Mesenchymal stem cell (in vitro differentiated cells and primary cell): ENCODE data around the gene SHPK.
A peak's percentile ranks its signal among the peaks of the same experiment; 100 is the strongest.

Experiments
- DNase-seq: peaks from one replicate; pipeline ENCODE4 v3.0.0-alpha.2; 2013
- H2AFZ ChIP-seq: one replicate; pipeline ENCODE4 v1.6.1; 2013; ENCODE audit warnings: low read depth, mild to moderate bottlenecking, control low read depth, inconsistent platforms, low read length, moderate library complexity
- H2AK5ac ChIP-seq: 2 replicates; pipeline ENCODE4 v1.6.1; 2013; ENCODE audit warnings: low read length, moderate library complexity, mild to moderate bottlenecking, inconsistent platforms; ENCODE audit not compliant: severe bottlenecking
- H2BK120ac ChIP-seq: one replicate; pipeline ENCODE4 v1.6.1; 2013; ENCODE audit warnings: low read depth, mild to moderate bottlenecking, inconsistent platforms, low read length, moderate library complexity
- H2BK12ac ChIP-seq, 2 experiments: one replicate each; pipeline ENCODE4 v1.6.1; 2013; ENCODE audit warnings: inconsistent platforms in 2 of 2, low read length in 2 of 2, mild to moderate bottlenecking in 2 of 2, moderate library complexity in 2 of 2, control low read depth in 1 of 2
- H2BK15ac ChIP-seq: one replicate; pipeline ENCODE4 v1.6.1; 2013; ENCODE audit warnings: mild to moderate bottlenecking, low read depth, inconsistent platforms; ENCODE audit not compliant: poor library complexity, severe bottlenecking
- H2BK5ac ChIP-seq: 2 replicates; pipeline ENCODE4 v1.6.1; 2013; ENCODE audit warnings: low read depth, mild to moderate bottlenecking, low read length, control low read depth, inconsistent platforms; ENCODE audit not compliant: poor library complexity, severe bottlenecking
- H3K14ac ChIP-seq, 2 experiments: one replicate each; pipeline ENCODE4 v1.6.1; 2013; ENCODE audit warnings: inconsistent platforms in 2 of 2, low read length in 2 of 2, control low read depth in 1 of 2, mild to moderate bottlenecking in 1 of 2, moderate library complexity in 1 of 2
- H3K18ac ChIP-seq, 2 experiments: one replicate each; pipeline ENCODE4 v1.6.1; 2013; ENCODE audit warnings: inconsistent platforms in 2 of 2, low read length in 2 of 2, control low read depth in 1 of 2, low read depth in 1 of 2, mild to moderate bottlenecking in 1 of 2
- H3K23ac ChIP-seq, 2 experiments: one replicate each; pipeline ENCODE4 v1.6.1; 2013; ENCODE audit warnings: inconsistent platforms in 2 of 2, low read length in 2 of 2, mild to moderate bottlenecking in 2 of 2, moderate library complexity in 2 of 2, control low read depth in 1 of 2
- H3K27ac ChIP-seq: 2 replicates; pipeline ENCODE4 v1.5.1; 2013; ENCODE audit warnings: mild to moderate bottlenecking, moderate library complexity, low read length, control low read depth, inconsistent platforms; ENCODE audit not compliant: poor library complexity, severe bottlenecking
- H3K27me3 ChIP-seq, 2 experiments: 2 replicates each; pipeline versions ENCODE4 v1.6.1 to v1.7.0; 2013; ENCODE audit warnings: low read length in 2 of 2, mild to moderate bottlenecking in 2 of 2, moderate library complexity in 2 of 2, control low read depth in 1 of 2, inconsistent platforms in 1 of 2; ENCODE audit not compliant: control insufficient read depth in 1 of 2, insufficient read depth in 1 of 2
- H3K36me3 ChIP-seq, 2 experiments: 2 replicates each; pipeline versions ENCODE4 v1.6.1 to v1.7.0; 2013; ENCODE audit warnings: low read length in 2 of 2, control low read depth in 1 of 2, inconsistent platforms in 1 of 2, low read depth in 1 of 2, mild to moderate bottlenecking in 1 of 2; ENCODE audit not compliant: insufficient read depth in 2 of 2, control insufficient read depth in 1 of 2
- H3K4ac ChIP-seq, 2 experiments: one replicate each; pipeline ENCODE4 v1.6.1; 2013; ENCODE audit warnings: inconsistent platforms in 2 of 2, low read length in 2 of 2, mild to moderate bottlenecking in 2 of 2, moderate library complexity in 2 of 2, control low read depth in 1 of 2, low read depth in 1 of 2
- H3K4me1 ChIP-seq: 2 replicates; pipeline ENCODE4 v1.6.1; 2013; ENCODE audit warnings: low read depth, low read length, control low read depth; ENCODE audit not compliant: control insufficient read depth, insufficient read depth
- H3K4me2 ChIP-seq: 2 replicates; pipeline ENCODE4 v1.6.1; 2013; ENCODE audit warnings: low read length, mild to moderate bottlenecking, inconsistent platforms; ENCODE audit not compliant: poor library complexity, severe bottlenecking
- H3K4me3 ChIP-seq, 2 experiments: 2 replicates each; pipeline versions ENCODE4 v1.5.1 to v1.7.0; 2013; ENCODE audit warnings: low read length in 2 of 2, mild to moderate bottlenecking in 2 of 2, control low read depth in 1 of 2, low read depth in 1 of 2; ENCODE audit not compliant: insufficient read depth in 1 of 2
- H3K79me1 ChIP-seq: replicated peaks from 2 replicates; pipeline ENCODE4 v1.6.1; 2013; ENCODE audit warnings: mild to moderate bottlenecking, control low read depth, low read length, inconsistent platforms; ENCODE audit not compliant: poor library complexity, severe bottlenecking
- H3K9ac ChIP-seq: 2 replicates; pipeline ENCODE4 v1.7.0; 2013; ENCODE audit warnings: mild to moderate bottlenecking, low read length, moderate library complexity
- H3K9me3 ChIP-seq: 2 replicates; pipeline ENCODE4 v1.7.0; 2013; ENCODE audit warnings: mild to moderate bottlenecking, low read length; ENCODE audit not compliant: control insufficient read depth
- H4K8ac ChIP-seq: one replicate; pipeline ENCODE4 v1.6.1; 2013; ENCODE audit warnings: inconsistent platforms, mild to moderate bottlenecking, low read length, moderate library complexity
- H4K91ac ChIP-seq: one replicate; pipeline ENCODE4 v1.6.1; 2013; ENCODE audit warnings: mild to moderate bottlenecking, low read length, inconsistent platforms
- WGBS: methylation state at CpG from one replicate; pipeline ENCODE4 v1.1.7; 2013; ENCODE audit warnings: mixed read lengths; 5-methylcytosine and 5-hydroxymethylcytosine counted together

Gene SHPK

GRCh38 chr17:3656755-3657587 is 20.9 kb upstream of the SHPK start:
- Histone ChIP-seq H3K23ac (no peak overlapping the region), H3K79me1 (peaks cover 2% of the 10 kb centered on the region), H4K91ac (peak overlapping the region; percentile 15), H2BK12ac (no peak overlapping the region), H2BK120ac (no peak overlapping the region), H2AFZ (no peak overlapping the region), H2BK5ac (no peak overlapping the region), H2BK15ac (no peak overlapping the region), H3K36me3 (peaks cover 31 to 49% of the 10 kb centered on the region in 2 experiments), H3K4ac (no peak overlapping the region), H3K27me3 (no peaks in the 10 kb centered on the region), H3K27ac (no peak overlapping the region), H3K4me3 (no peak overlapping the region), H2AK5ac (no peak overlapping the region), H3K4me1 (peaks cover 38% of the 10 kb centered on the region), H3K4me2 (no peak overlapping the region), H4K8ac (no peak overlapping the region), H3K14ac (no peak overlapping the region), H3K9me3 (no peaks in the 10 kb centered on the region), H3K9ac (no peak overlapping the region), H3K18ac (no peak overlapping the region)
- WGBS = 95% methylated on average over 16 of the region's 16 CpGs
- no peak for DNase-seq

- H3K4me2 ChIP-seq = no peak overlapping the region
- H2BK120ac ChIP-seq = no peak overlapping the region
- H3K79me1 ChIP-seq = peaks cover 1% of the 10 kb centered on the region
- no peak overlapping the region for H3K18ac ChIP-seq
- no peak overlapping the region for H2BK5ac ChIP-seq
- no peak overlapping the region for H3K23ac ChIP-seq
- H4K91ac ChIP-seq = peak overlapping the region; percentile 15
- peaks cover 26 to 47% of the 10 kb centered on the region in 2 experiments for H3K36me3 ChIP-seq
- no peak overlapping the region for H3K27ac ChIP-seq
- no peak overlapping the region for H3K4ac ChIP-seq
- WGBS = 98% methylated on average over 15 of the region's 16 CpGs
- H3K9ac ChIP-seq = no peak overlapping the region
- no peaks in the 10 kb centered on the region for H3K9me3 ChIP-seq
- no peaks in the 10 kb centered on the region for H3K27me3 ChIP-seq
- H3K4me3 ChIP-seq = no peak overlapping the region
- H2BK12ac ChIP-seq = no peak overlapping the region
- no peak overlapping the region for H2AK5ac ChIP-seq
- H2AFZ ChIP-seq = no peak overlapping the region
- no peak overlapping the region for H4K8ac ChIP-seq
- peaks cover 35% of the 10 kb centered on the region for H3K4me1 ChIP-seq
- H3K14ac ChIP-seq = no peak overlapping the region
- no peak for DNase-seq
- H2BK15ac ChIP-seq = no peak overlapping the region
Measured at GRCh38 chr17:3656353-3656752, 20.3 kb upstream of the SHPK start.

- no peak overlapping the region for H2AK5ac ChIP-seq
- no peak overlapping the region for H2BK120ac ChIP-seq
- no peak overlapping the region for H3K9ac ChIP-seq
- no peak overlapping the region for H3K4ac ChIP-seq
- H3K4me3 ChIP-seq = no peak overlapping the region
- no peak overlapping the region for H4K91ac ChIP-seq
- H4K8ac ChIP-seq = no peak overlapping the region
- no peak overlapping the region for H3K14ac ChIP-seq
- no peaks in the 10 kb centered on the region for H3K9me3 ChIP-seq
- no peak overlapping the region for H2BK12ac ChIP-seq
- DNase-seq = no peak
- no peaks in the 10 kb centered on the region for H3K27me3 ChIP-seq
- peaks cover 34% of the 10 kb centered on the region for H3K4me1 ChIP-seq
- H2AFZ ChIP-seq = no peak overlapping the region
- H3K4me2 ChIP-seq = no peak overlapping the region
- H3K36me3 ChIP-seq = peaks cover 22 to 44% of the 10 kb centered on the region in 2 experiments
- no peak overlapping the region for H2BK5ac ChIP-seq
- H2BK15ac ChIP-seq = no peak overlapping the region
- H3K27ac ChIP-seq = no peak overlapping the region
- WGBS = 91% methylated on average over 8 of the region's 11 CpGs
- no peak overlapping the region for H3K23ac ChIP-seq
- H3K79me1 ChIP-seq = no peaks in the 10 kb centered on the region
- H3K18ac ChIP-seq = no peak overlapping the region
Measured at GRCh38 chr17:3655766-3656165, 19.7 kb upstream of the SHPK start.

- no peak overlapping the region for H4K91ac ChIP-seq
- no peaks in the 10 kb centered on the region for H3K9me3 ChIP-seq
- H2BK120ac ChIP-seq = no peak overlapping the region
- H3K36me3 ChIP-seq = peaks cover 35 to 62% of the 10 kb centered on the region in 2 experiments
- H3K4me3 ChIP-seq = no peak overlapping the region
- no peak overlapping the region for H2BK12ac ChIP-seq
- H2AFZ ChIP-seq = no peak overlapping the region
- H3K14ac ChIP-seq = no peak overlapping the region
- peaks cover 7% of the 10 kb centered on the region for H3K4me1 ChIP-seq
- H3K23ac ChIP-seq = no peak overlapping the region
- no peak overlapping the region for H3K27ac ChIP-seq
- H4K8ac ChIP-seq = no peak overlapping the region
- peak; percentile 60 for DNase-seq
- no peaks in the 10 kb centered on the region for H3K27me3 ChIP-seq
- H2BK15ac ChIP-seq = no peak overlapping the region
- no peak overlapping the region for H2AK5ac ChIP-seq
- H2BK5ac ChIP-seq = no peak overlapping the region
- no peak overlapping the region for H3K4me2 ChIP-seq
- 75% methylated on average over 20 of the region's 20 CpGs for WGBS
- peak overlapping the region; percentile 70 for H3K9ac ChIP-seq
- H3K79me1 ChIP-seq = peaks cover 3% of the 10 kb centered on the region
- no peak overlapping the region for H3K18ac ChIP-seq
- H3K4ac ChIP-seq = no peak overlapping the region
Measured at GRCh38 chr17:3647769-3648555, 11.9 kb upstream of the SHPK start.
